Measurements from ENCODE around the gene RSAD1.

- TF ChIP-seq CTCF (IDR thresholded peaks at IDR 0.05) (no peak), POLR2A (IDR thresholded peaks at IDR 0.05) (no peak)
Observed at GRCh38 chr17:50529849-50530248, 51.2 kb downstream of the RSAD1 start.
